ENCODE data around the gene CTSH. TPM values are rescaled to one million over a fixed set of nuclear protein-coding genes. Genes with fewer than 3 reads are reported as not detected.

CTSH gene
- total and polyA plus RNA-seq, 2 of the 13 experiments (the other 11 are each of a cell fraction or from before 2014, with no cell fraction given), result 265 to 653 TPM

DNA sequence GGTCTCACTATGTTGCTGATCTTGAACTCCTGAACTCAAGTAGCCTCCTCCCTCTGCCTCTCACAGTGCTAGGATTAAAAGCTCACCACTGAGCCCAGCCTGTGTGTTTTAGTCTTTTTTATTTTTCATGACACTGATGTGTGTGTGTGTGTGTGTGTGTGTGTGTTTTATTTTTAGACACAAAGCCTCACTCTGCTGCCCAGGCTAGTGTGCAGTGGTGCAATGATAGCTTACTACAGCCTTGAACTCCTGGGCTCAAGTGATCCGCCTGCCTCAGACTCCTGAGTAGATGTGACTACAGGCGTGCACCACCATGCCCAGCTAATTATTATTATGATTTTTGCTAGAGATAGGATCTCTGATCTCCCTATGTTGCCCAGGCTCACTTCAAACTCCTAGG is 23.3 kb upstream of the CTSH start (continued):
- peak; percentile 60; the same call in 1 of the 2 replicates for TF ChIP-seq ZNF646 (CRISPR knock-in tag; IDR thresholded peaks at IDR 0.05)
- TF ChIP-seq ZNF780A (CRISPR knock-in tag; IDR thresholded peaks at IDR 0.05), result no peak
- no peak for TF ChIP-seq ZNF383 (CRISPR knock-in tag; IDR thresholded peaks at IDR 0.05; ENCODE audit: borderline replicate concordance)
- TF ChIP-seq MEF2D (CRISPR knock-in tag; IDR thresholded peaks at IDR 0.05), result peak; percentile 69

DNA sequence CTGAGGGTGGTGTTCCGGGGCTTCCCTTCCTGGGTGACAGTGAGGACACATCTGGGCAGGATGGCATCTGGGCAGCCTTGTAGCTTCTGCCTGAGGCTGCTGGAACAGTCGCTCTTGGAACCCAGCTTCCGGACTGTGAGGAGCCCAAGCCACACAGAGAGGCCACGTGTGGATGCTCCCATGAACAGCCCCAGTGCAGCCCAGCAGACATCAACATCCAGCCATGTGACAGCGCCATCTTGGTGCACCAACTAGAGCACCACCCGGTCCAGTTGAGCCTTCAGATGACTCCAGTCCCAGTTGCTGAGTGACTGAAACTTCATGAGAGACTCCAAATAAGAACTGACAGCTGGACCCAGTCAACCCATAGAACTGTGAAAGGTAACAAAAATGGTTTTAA is 15.5 kb upstream of the CTSH start:
- ChIA-PET CTCF (ENCODE audit: low intra/inter-chr PET ratio, low total read pairs) (no interaction called here), POLR2A (interaction anchor here (1.5 kb wide), 1 partner anchor 10 kb away, joined by 4 read pairs; no protein-coding TSS in a partner anchor)
- no peak for TF ChIP-seq ZMYM4 (CRISPR knock-in tag; IDR thresholded peaks at IDR 0.05)
- peak; percentile 59; the same call in 1 of the 2 replicates for TF ChIP-seq ZNF768 (CRISPR knock-in tag; IDR thresholded peaks at IDR 0.05)
- TF ChIP-seq, protein P1, sequence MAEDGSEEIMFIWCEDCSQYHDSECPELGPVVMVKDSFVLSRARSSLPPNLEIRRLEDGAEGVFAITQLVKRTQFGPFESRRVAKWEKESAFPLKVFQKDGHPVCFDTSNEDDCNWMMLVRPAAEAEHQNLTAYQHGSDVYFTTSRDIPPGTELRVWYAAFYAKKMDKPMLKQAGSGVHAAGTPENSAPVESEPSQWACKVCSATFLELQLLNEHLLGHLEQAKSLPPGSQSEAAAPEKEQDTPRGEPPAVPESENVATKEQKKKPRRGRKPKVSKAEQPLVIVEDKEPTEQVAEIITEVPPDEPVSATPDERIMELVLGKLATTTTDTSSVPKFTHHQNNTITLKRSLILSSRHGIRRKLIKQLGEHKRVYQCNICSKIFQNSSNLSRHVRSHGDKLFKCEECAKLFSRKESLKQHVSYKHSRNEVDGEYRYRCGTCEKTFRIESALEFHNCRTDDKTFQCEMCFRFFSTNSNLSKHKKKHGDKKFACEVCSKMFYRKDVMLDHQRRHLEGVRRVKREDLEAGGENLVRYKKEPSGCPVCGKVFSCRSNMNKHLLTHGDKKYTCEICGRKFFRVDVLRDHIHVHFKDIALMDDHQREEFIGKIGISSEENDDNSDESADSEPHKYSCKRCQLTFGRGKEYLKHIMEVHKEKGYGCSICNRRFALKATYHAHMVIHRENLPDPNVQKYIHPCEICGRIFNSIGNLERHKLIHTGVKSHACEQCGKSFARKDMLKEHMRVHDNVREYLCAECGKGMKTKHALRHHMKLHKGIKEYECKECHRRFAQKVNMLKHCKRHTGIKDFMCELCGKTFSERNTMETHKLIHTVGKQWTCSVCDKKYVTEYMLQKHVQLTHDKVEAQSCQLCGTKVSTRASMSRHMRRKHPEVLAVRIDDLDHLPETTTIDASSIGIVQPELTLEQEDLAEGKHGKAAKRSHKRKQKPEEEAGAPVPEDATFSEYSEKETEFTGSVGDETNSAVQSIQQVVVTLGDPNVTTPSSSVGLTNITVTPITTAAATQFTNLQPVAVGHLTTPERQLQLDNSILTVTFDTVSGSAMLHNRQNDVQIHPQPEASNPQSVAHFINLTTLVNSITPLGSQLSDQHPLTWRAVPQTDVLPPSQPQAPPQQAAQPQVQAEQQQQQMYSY (CRISPR knock-in tag; IDR thresholded peaks at IDR 0.05), result no peak
- intact Hi-C loops (cut with micrococcal nuclease; ENCODE audit: unreplicated experiment), result no loop called here
- BruUV-seq (replicated peaks), result no TSS peak
- no peaks in the 10 kb centered on the region for H3K36me3 ChIP-seq (replicated peaks in 1 of 2; ENCODE audit: control insufficient read depth in 1 of 2, insufficient read depth in 2 of 2, low read length in 2 of 2)
- H3K4me2 ChIP-seq (ENCODE audit: low read depth, low read length), result no peak overlapping the region
- WGBS (ENCODE audit: low lambda C conversion rate), result 67% methylated on average over 2 of the region's 6 CpGs
- H4K20me1 ChIP-seq (ENCODE audit: insufficient read depth, low read length), result no peaks in the 10 kb centered on the region
- no peaks in the 10 kb centered on the region; a peak in 1 of 5 replicates for H3K27me3 ChIP-seq (ENCODE audit: control insufficient read depth in 1 of 2, insufficient read depth in 2 of 2, low read length in 2 of 2)
- no peak overlapping the region for H3K4me3 ChIP-seq (replicated peaks in 1 of 3; ENCODE audit: insufficient read depth in 1 of 3, low read depth in 2 of 3, low read length in 3 of 3)
- in situ Hi-C loops (cut with HindIII; ENCODE audit: extremely low pct_ligation_motif_present, low pct_unique_long_range_greater_than_20kb), result no loop called here
- peaks cover 4% of the 10 kb centered on the region; the same call in 1 of the 2 replicates for H3K4me1 ChIP-seq (ENCODE audit: insufficient read depth, low read length)
- H3K9me3 ChIP-seq (ENCODE audit: low read length), result no peaks in the 10 kb centered on the region
- no peak overlapping the region for H3K27ac ChIP-seq (ENCODE audit: extremely low read length, insufficient read depth, low read length)
- no peak overlapping the region for H2AFZ ChIP-seq (ENCODE audit: low read length)
- FAIRE-seq, result no peak
- no peaks in the 10 kb centered on the region for H3K79me2 ChIP-seq (ENCODE audit: insufficient read depth, low read length)
- no peak for DNase-seq (ENCODE audit: low spot score)
- ATAC-seq, result no peak
- H3K9ac ChIP-seq (ENCODE audit: insufficient read depth, low read depth, low read length), result no peak overlapping the region
